GM08714 (cell line): ENCODE results near the gene DUSP2.

Experiments used
- H3K4me3 ChIP-seq: fragments of 200-500 bp; sonication (Bioruptor generic); 2 replicates; pipeline ENCODE4 v1.5.1; 2014; ENCODE audit warnings: mild to moderate bottlenecking, low read length, inconsistent platforms
- ZNF274 ChIP-seq: IDR thresholded peaks from 2 replicates; pipeline ENCODE4 v1.6.1; 2012; ENCODE audit warnings: mild to moderate bottlenecking, low read depth, low read length

The DUSP2 gene

DNA sequence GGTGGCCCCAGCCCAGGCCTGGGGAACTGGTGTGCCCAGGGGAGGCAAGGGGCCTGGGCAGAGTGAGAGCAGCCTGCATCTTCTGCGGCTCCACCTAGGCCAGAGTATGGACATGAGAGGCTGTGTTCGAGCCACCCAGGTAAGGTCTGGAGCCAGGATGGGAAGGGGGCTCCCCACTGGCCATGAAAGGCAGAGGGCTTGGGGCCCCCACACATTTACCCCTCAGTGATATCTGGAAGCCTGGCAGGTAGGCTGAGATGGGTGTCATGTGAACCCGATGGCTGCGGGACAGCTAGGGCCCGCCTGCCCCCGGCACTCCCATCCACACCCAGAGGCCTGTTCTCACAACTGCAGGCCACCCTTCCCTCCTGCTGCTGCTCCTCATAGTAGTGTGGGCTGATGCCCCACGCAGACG lies 42.0 kb downstream of the DUSP2 start:
- no peak overlapping the region for H3K4me3 ChIP-seq
- TF ChIP-seq ZNF274: no peak

DNA sequence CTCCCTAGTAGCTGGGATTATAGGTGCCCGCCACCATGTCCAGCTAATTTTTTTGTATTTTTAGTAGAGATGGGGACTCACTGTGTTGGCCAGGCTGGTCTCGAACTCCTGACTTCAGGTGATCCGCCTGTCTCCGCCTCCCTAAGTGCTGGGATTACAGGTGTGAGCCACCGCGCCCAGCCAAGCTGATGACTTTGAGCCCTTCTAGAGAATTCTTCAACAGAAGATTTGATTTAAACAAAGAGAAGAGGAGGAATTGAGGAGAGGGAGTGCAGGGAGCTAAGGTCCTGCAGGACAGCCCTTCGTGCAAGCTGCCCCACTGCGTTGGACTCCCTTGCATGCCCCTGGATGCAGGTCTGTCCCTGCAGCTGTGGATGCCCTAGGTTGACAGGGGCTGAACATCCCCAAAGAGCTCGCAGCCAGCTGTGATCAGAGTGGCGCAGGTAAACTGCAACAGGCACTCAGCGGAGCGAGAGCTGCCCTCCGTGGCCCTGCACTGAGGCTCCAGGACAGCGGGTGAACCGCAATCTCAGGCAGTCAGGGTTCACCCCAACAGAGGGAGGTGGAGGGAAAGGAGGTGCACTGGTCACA lies 42.5 kb downstream of the DUSP2 start:
- no peak for TF ChIP-seq ZNF274
- H3K4me3 ChIP-seq: no peak overlapping the region

DNA sequence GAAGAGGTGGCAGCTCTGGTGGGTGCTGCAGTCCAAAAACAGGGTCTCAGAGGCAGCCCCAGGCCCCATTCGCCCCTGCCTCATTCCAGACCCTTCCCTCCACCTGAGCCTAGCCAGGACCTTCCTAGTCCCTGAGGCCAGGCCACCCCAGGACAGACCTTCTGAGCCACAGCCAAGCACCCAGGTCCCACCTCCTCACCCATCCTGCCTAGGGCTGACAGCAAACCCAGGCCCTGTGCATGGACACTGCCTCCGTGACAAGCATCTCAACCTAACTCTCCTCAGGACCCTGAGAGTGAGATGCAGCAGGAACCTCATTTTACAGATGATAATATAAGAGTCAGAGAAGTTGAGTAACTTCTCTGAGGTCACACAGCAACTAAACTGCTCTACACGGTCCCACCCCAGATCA lies 44.3 kb downstream of the DUSP2 start:
- no peak overlapping the region for H3K4me3 ChIP-seq
- no peak for TF ChIP-seq ZNF274

- TF ChIP-seq ZNF274: no peak
Measured at GRCh38 chr2:96099861-96100798, 45.1 kb downstream of the DUSP2 start.

DNA sequence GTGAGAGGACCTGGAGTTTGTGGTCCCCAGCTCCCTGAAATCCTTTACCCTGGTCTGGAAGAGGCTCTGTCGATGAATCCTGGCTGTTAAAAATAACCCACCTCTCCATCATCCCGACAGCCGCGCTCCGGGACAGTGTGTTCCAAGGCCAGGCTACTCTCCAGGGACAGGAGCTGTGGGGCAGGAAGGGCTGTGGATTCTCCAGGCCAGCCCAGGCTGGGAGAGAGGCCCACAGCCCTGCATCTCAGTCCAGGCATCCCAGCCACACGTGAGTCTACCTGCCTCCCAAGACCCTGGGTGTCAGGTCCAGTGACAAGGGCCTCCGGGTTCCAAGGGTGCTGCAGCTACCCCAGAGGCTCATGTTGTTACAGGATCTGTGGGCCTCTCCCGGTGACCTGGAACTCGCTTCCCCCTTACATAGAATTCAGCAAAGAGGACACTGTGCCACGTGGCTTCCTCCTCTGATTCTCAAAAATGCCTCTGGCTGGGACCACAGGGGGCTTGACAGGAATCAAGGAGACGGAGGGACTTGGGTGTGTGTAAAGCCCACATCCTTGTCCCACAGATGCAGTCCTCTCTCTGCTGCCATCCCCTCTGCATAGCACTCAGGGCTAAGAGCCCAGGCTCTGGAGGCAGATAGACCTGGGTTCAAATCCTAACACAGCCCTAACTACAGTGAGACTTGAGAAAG lies 46.2 kb downstream of the DUSP2 start:
- no peak overlapping the region for H3K4me3 ChIP-seq
- no peak for TF ChIP-seq ZNF274

More at GRCh38 chr2:96099861-96100798, 45.1 kb downstream of the DUSP2 start:
- no peak overlapping the region for H3K4me3 ChIP-seq

- H3K4me3 ChIP-seq: no peak overlapping the region
- no peak for TF ChIP-seq ZNF274
Measured at GRCh38 chr2:96097951-96098823, 47.1 kb downstream of the DUSP2 start.

GRCh38 chr2:96097441-96097840 lies 47.8 kb downstream of the DUSP2 start:
- H3K4me3 ChIP-seq: no peak overlapping the region
- no peak for TF ChIP-seq ZNF274

DNA sequence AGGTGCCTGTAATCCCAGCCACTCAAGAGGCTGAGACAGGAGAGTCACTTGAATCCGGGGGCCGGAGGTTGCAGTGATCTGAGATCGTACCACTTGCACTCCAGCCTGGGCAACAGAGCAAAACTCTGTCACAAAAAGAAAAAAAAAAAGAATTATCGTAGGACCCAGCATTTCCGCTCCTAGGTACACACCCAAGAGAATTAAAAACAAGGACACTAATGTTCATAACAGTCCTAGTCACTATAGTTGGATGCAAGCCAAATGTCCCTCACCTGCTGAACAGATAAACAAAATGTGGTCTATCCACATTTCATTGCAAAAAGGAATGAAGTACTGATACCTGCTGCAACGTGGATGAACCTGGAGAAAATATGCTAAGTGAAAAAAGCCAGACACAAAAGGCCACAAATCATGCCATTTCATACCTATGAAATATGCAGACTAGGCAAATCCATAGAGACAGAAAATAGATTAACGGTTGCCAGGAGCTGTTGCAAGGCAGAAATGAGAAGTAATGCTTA lies 50.1 kb downstream of the DUSP2 start:
- no peak overlapping the region for H3K4me3 ChIP-seq
- no peak for TF ChIP-seq ZNF274

DNA sequence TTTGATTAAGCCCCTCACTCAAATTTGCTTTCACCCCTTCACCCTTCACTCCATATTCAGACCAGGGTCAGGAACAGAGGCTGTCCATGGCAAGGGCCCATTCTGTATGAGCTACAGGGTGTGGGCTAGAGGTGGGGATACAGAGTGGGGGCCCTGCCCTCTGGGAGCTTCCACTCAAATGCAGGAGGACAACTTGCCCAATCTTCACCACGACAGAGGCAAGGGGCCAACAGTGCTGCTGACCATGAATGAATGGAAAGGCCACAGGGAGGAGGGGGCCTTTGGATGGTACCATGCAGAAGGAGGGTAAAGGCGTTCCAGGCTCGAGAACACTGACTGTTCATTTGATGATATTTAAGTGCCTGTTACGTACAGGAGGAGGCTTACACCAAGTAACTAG lies 51.7 kb downstream of the DUSP2 start:
- H3K4me3 ChIP-seq: no peak overlapping the region
- TF ChIP-seq ZNF274: no peak
